Measurements from ENCODE around the gene CDA. TPM values are rescaled to one million over a fixed set of nuclear protein-coding genes. Genes with fewer than 3 reads are reported as not detected.
A peak's percentile ranks its signal among the peaks of the same experiment; 100 is the strongest.

The CDA gene
- total and polyA plus RNA-seq, 2 donors (not counting 3 experiments of a cell fraction or from before 2014, with no cell fraction given): 0.35 to 1.9 TPM

DNA sequence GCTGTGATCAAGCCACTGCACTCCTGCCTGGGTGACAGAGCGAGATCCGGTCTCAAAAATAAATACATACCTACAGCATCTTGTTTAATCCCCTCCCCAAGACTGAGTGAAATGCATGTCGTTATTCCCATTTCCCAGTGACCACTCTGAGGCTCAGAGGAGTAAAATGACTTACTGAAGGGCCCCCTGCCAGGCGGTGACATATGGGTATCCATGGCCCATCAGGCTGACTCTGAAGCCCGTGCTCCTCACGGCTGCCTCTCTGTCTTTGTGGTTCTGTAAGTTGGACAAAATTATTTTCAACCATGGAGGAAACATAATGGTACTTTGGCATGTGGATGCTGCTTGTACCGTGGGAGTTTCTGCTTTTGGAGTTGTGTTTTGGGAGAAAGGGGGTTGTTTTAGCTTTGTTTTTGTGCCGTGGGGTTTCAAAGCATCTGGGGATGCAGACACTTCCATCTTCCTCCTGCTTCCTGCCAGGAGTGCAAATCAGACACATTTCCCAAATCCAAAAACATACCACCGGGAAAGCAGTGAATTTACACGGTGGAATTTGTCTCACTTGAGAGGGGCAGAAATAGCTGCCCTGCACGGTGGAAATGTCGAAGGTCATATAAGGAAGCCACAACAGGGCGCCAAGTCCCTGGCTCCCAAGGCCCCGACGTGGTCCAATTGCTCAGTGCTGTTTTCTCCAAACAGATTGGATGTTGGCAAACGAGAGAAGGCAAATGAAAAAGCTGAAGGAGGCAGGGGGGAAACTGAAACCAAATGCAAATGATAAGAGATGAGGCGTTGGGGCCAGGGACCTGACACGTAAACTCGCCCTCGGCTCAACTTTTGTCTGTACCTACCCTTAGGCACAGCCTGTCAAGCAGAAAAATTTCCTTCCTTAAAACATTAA, 27.3 kb downstream of the CDA start:
- FAIRE-seq: no peak
- intact Hi-C loops (cut with micrococcal nuclease) (no loop called here), dilution Hi-C loops (cut with MboI; ENCODE audit: extremely low pct_ligation_motif_present, low sequenced_read_pairs) (no loop called here)
- no peak overlapping the region for H3K4me2 ChIP-seq (ENCODE audit: insufficient read depth, low read length)
- H3K36me3 ChIP-seq (ENCODE audit: control insufficient read depth in 2 of 2, extremely low read depth in 1 of 2, insufficient read depth in 2 of 2, low read length in 2 of 2): no peaks in the 10 kb centered on the region
- H4K20me1 ChIP-seq (replicated peaks; ENCODE audit: control insufficient read depth, extremely low read depth, insufficient read depth, low read length): no peaks in the 10 kb centered on the region
- POLR2A ChIA-PET: no interaction called here
- H3K9me3 ChIP-seq (replicated peaks; ENCODE audit: control insufficient read depth, insufficient read depth, low read length): no peaks in the 10 kb centered on the region
- TF ChIP-seq, protein P1, sequence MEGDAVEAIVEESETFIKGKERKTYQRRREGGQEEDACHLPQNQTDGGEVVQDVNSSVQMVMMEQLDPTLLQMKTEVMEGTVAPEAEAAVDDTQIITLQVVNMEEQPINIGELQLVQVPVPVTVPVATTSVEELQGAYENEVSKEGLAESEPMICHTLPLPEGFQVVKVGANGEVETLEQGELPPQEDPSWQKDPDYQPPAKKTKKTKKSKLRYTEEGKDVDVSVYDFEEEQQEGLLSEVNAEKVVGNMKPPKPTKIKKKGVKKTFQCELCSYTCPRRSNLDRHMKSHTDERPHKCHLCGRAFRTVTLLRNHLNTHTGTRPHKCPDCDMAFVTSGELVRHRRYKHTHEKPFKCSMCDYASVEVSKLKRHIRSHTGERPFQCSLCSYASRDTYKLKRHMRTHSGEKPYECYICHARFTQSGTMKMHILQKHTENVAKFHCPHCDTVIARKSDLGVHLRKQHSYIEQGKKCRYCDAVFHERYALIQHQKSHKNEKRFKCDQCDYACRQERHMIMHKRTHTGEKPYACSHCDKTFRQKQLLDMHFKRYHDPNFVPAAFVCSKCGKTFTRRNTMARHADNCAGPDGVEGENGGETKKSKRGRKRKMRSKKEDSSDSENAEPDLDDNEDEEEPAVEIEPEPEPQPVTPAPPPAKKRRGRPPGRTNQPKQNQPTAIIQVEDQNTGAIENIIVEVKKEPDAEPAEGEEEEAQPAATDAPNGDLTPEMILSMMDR (IDR thresholded peaks at IDR 0.05; ENCODE audit: extremely low read depth in 1 of 2, insufficient read depth in 1 of 2, low read depth in 1 of 2, low read length in 2 of 2): no peak
- TF ChIP-seq JUN (IDR thresholded peaks at IDR 0.05; ENCODE audit: borderline replicate concordance, insufficient read depth, insufficient read length, low read depth): no peak
- no peak for TF ChIP-seq POLR2AphosphoS5 (IDR thresholded peaks at IDR 0.05; ENCODE audit: insufficient read depth, low read depth, low read length)
- no peak for TF ChIP-seq FOS (IDR thresholded peaks at IDR 0.05; ENCODE audit: borderline replicate concordance, insufficient read depth, low read length)
- TF ChIP-seq GATA2 (IDR thresholded peaks at IDR 0.05; ENCODE audit: insufficient read depth, insufficient read length, low read depth, low read length): no peak
- no peak for TF ChIP-seq MYC (IDR thresholded peaks at IDR 0.05; ENCODE audit: low read depth, low read length)
- no peak for TF ChIP-seq POLR2A (IDR thresholded peaks at IDR 0.05; ENCODE audit: low read depth, low read length)
- no peak for DNase-seq (ENCODE audit: low read depth, low spot score)
- no peaks in the 10 kb centered on the region for H3K79me2 ChIP-seq (ENCODE audit: control insufficient read depth, insufficient read depth, low read length)
- H3K9me1 ChIP-seq (replicated peaks; ENCODE audit: control insufficient read depth, extremely low read depth, insufficient read depth, low read length): no peaks in the 10 kb centered on the region
- H3K27me3 ChIP-seq (ENCODE audit: control insufficient read depth in 2 of 2, insufficient read depth in 2 of 2, low read length in 2 of 2): no peaks in the 10 kb centered on the region
- no peak overlapping the region for H3K27ac ChIP-seq (ENCODE audit: insufficient read depth, low read depth, low read length)
- no peaks in the 10 kb centered on the region for H3K4me1 ChIP-seq (ENCODE audit: control insufficient read depth, extremely low read depth, insufficient read depth, low read length)
- no TSS peak for BruUV-seq (replicated peaks)
- CTCF ChIA-PET: no interaction called here
- H3K4me3 ChIP-seq (replicated peaks in 1 of 3; ENCODE audit: insufficient read depth in 1 of 3, low read depth in 1 of 3, low read length in 3 of 3): no peak overlapping the region
- H2AFZ ChIP-seq (ENCODE audit: low read depth, low read length): peak overlapping the region; percentile 6
- no peak overlapping the region for H3K9ac ChIP-seq (replicated peaks; ENCODE audit: extremely low read depth, insufficient read depth, low read length)
